Astrocyte (in vitro differentiated cells and primary cell): Measurements from ENCODE around the gene SHQ1. TPM values are rescaled to one million over a fixed set of nuclear protein-coding genes. Genes with fewer than 3 reads are reported as not detected.

ENCODE experiments used
- DNase-seq: peaks from one replicate; pipeline ENCODE4 v3.0.0-alpha.2; 2010; ENCODE audit warnings: low read depth
- FAIRE-seq: peaks from 2 replicates; lab custom pipeline; 2011; peaks lifted over from hg19 to GRCh38; lab: Jason Lieb, UNC
- H2AFZ ChIP-seq: 2 replicates; pipeline ENCODE4 v1.6.0; 2012; ENCODE audit warnings: low read depth, low read length, inconsistent platforms
- H3K27ac ChIP-seq: 2 replicates; pipeline ENCODE4 v1.5.1; 2011; ENCODE audit warnings: low read depth, low read length, inconsistent platforms
- H3K27me3 ChIP-seq: 2 replicates; pipeline ENCODE4 v1.6.0; 2011; ENCODE audit warnings: low read length, inconsistent platforms; ENCODE audit not compliant: insufficient read depth
- H3K36me3 ChIP-seq: 2 replicates; pipeline ENCODE4 v1.5.1; 2011; ENCODE audit warnings: low read length, inconsistent platforms; ENCODE audit not compliant: insufficient read depth
- H3K4me1 ChIP-seq: 2 replicates; pipeline ENCODE4 v1.5.1; 2011; ENCODE audit warnings: low read length, inconsistent platforms; ENCODE audit not compliant: insufficient read depth
- H3K4me2 ChIP-seq: 2 replicates; pipeline ENCODE4 v1.6.0; 2012; ENCODE audit warnings: low read length, inconsistent platforms
- H3K4me3 ChIP-seq: 2 replicates; pipeline ENCODE4 v1.5.1; 2011; ENCODE audit warnings: low read depth, mild to moderate bottlenecking, low read length, inconsistent platforms; ENCODE audit not compliant: insufficient read depth
- H3K79me2 ChIP-seq: 2 replicates; pipeline ENCODE4 v1.6.0; 2012; ENCODE audit warnings: mild to moderate bottlenecking, low read length, inconsistent platforms; ENCODE audit not compliant: insufficient read depth
- H3K9ac ChIP-seq: 2 replicates; pipeline ENCODE4 v1.6.0; 2012; ENCODE audit warnings: mild to moderate bottlenecking, low read length, inconsistent platforms
- H3K9me3 ChIP-seq: 2 replicates; pipeline ENCODE4 v1.5.1; 2012; ENCODE audit warnings: low read depth, mild to moderate bottlenecking, low read length, inconsistent platforms; ENCODE audit not compliant: insufficient read depth
- H4K20me1 ChIP-seq: 2 replicates; pipeline ENCODE4 v1.6.0; 2012; ENCODE audit warnings: low read length, inconsistent platforms; ENCODE audit not compliant: insufficient read depth
- H3K27ac Mint-ChIP-seq: one replicate; pipeline ENCODE4 v1.8.0; 2021; ENCODE audit warnings: mild to moderate bottlenecking, mixed read lengths; ENCODE audit not compliant: unreplicated experiment
- H3K27me3 Mint-ChIP-seq: one replicate; pipeline ENCODE4 v1.8.0; 2021; ENCODE audit warnings: low read depth, mixed read lengths; ENCODE audit not compliant: unreplicated experiment
- H3K36me3 Mint-ChIP-seq: one replicate; pipeline ENCODE4 v1.8.0; 2021; ENCODE audit warnings: low read depth, mixed read lengths; ENCODE audit not compliant: unreplicated experiment
- H3K4me1 Mint-ChIP-seq: one replicate; pipeline ENCODE4 v1.8.0; 2021; ENCODE audit warnings: low read depth, mixed read lengths; ENCODE audit not compliant: unreplicated experiment
- H3K4me3 Mint-ChIP-seq: one replicate; pipeline ENCODE4 v1.8.0; 2021; ENCODE audit warnings: mild to moderate bottlenecking, moderate library complexity, mixed read lengths; ENCODE audit not compliant: unreplicated experiment
- H3K9me3 Mint-ChIP-seq: one replicate; pipeline ENCODE4 v1.8.0; 2021; ENCODE audit warnings: mild to moderate bottlenecking, mixed read lengths; ENCODE audit not compliant: unreplicated experiment
- EZH2 ChIP-seq: IDR thresholded peaks from 2 replicates; pipeline ENCODE4 v1.6.1; 2012; ENCODE audit warnings: mild to moderate bottlenecking, low read length, inconsistent platforms; ENCODE audit not compliant: insufficient read depth
- total RNA-seq: library from RNA; stranded (reverse); gene quantifications from 2 replicates; pipeline ENCODE4 v1.2.1, GENCODE V29; 2021
- TF ChIP-seq, protein P1 (sequence below): IDR thresholded peaks from 2 replicates; pipeline ENCODE4 v1.5.1; 2011; ENCODE audit warnings: low read depth, mild to moderate bottlenecking, inconsistent platforms, low read length, moderate library complexity; ENCODE audit not compliant: insufficient read depth

SHQ1 gene
- total RNA-seq, 1 donor from 2014 or later: 28.4 TPM

DNA sequence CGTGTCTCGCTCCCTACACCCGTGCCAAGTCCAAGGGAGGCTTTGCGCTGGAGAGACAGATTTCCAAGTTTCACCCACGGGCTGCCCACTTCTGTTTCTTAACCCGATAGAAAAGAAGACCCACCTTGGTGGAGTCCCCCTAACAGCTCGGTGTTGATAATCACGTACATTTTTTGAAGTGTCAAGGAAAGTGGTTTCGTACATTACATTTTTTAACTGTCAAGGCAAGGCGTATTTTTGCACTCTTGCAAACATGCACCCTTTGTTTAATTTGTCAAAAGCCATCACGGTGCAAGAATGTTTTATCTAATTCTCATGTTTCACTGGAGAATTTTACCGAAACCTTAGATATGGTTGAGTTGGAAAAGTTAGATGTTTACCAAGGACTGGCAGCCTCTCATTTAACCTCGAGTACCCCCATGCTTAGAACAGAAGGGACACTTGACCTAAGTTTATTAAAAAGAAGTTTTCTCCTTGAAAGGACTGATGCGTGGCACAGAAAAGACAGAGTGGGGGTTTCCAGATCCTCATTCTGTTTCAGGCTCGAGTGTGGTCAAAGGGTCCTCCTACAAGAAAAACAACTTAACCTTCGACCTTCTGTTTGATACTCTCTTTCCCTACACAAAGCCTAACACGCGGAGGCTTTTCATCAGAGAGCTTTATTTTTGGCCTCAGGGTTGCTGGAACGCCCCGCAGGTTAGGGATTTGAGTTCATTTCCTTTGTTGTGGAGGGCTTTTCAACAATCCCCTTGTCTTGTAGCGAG, 40.5 kb upstream of the SHQ1 start:
- H3K27ac ChIP-seq: peak overlapping the region; percentile 54
- H3K36me3 Mint-ChIP-seq: no peaks in the 10 kb centered on the region
- TF ChIP-seq EZH2: no peak
- TF ChIP-seq, protein P1, sequence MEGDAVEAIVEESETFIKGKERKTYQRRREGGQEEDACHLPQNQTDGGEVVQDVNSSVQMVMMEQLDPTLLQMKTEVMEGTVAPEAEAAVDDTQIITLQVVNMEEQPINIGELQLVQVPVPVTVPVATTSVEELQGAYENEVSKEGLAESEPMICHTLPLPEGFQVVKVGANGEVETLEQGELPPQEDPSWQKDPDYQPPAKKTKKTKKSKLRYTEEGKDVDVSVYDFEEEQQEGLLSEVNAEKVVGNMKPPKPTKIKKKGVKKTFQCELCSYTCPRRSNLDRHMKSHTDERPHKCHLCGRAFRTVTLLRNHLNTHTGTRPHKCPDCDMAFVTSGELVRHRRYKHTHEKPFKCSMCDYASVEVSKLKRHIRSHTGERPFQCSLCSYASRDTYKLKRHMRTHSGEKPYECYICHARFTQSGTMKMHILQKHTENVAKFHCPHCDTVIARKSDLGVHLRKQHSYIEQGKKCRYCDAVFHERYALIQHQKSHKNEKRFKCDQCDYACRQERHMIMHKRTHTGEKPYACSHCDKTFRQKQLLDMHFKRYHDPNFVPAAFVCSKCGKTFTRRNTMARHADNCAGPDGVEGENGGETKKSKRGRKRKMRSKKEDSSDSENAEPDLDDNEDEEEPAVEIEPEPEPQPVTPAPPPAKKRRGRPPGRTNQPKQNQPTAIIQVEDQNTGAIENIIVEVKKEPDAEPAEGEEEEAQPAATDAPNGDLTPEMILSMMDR: no peak
- FAIRE-seq (no peak), DNase-seq (peak; percentile 39)
- peak overlapping the region; percentile 91 for H3K27ac Mint-ChIP-seq
- H3K36me3 ChIP-seq: no peaks in the 10 kb centered on the region
- no peaks in the 10 kb centered on the region for H3K9me3 Mint-ChIP-seq
- peaks cover 55% of the 10 kb centered on the region for H3K4me1 ChIP-seq
- H3K4me3 Mint-ChIP-seq: peak overlapping the region; percentile 88
- peaks cover 1% of the 10 kb centered on the region for H3K27me3 Mint-ChIP-seq
- peak overlapping the region; percentile 28 for H2AFZ ChIP-seq
- peaks cover 11% of the 10 kb centered on the region for H3K79me2 ChIP-seq
- peak overlapping the region; percentile 100 for H3K4me2 ChIP-seq
- no peaks in the 10 kb centered on the region for H3K9me3 ChIP-seq
- peak overlapping the region; percentile 81 for H3K9ac ChIP-seq
- peak overlapping the region; percentile 83 for H3K4me3 ChIP-seq
- no peaks in the 10 kb centered on the region for H3K27me3 ChIP-seq
- peaks cover 40% of the 10 kb centered on the region for H3K4me1 Mint-ChIP-seq
- no peaks in the 10 kb centered on the region for H4K20me1 ChIP-seq

DNA sequence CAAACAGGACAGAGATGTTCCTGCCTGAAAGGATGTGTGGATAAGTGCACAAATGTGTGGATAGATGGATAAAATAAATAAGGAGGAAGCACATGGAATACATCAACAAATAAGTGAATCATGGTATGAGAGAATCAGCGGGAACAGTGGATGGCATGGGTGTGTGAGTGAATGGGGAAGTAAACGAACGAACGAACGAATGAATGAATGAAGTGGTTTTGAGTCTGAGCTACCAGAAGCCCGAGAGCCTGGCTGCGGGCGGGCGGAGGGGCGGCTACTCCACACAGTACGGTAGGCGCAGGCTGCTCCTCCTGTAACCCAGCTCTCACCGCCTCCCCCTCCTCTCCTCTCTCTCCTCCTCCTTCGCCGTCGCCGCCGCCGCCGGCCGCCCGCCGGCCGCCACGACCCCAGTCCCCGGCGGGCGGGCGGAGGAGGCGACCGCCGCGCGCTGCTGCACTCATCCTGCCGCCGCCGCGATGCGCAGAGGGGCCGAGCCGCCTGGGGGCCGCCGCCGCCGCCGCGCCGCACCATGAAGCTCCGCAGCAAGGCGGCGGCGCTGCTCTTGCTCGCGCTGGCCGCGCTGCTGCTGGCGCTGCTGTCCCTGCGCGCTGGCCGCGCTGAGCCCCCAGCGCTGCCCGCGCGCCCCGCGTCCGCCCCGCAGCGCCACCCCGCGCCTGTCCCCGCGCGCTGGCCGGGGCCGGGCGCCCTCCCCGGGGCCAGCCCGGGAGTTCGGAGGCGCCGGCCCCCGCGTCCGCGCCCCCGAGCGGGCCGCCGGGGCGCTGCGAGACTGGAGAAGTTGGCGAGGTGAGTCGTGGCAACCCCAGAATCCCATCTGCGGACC, 39.7 kb upstream of the SHQ1 start, which contains the start of gene GXYLT2:
TSS of gene GXYLT2 (plus strand) at position 342 of the 841 bp plus-strand sequence. CDS start at position 530, 188 bp downstream.
- H2AFZ ChIP-seq: peak within 1 kb of the TSS; percentile 86
- peaks cover 1% of the 10 kb centered on the region for H3K27me3 Mint-ChIP-seq
- H3K9ac ChIP-seq: peak within 1 kb of the TSS; percentile 81
- H3K9me3 ChIP-seq: no peaks in the 10 kb centered on the region
- H3K4me1 ChIP-seq: peaks cover 52% of the 10 kb centered on the region
- H3K27ac Mint-ChIP-seq: peak within 1 kb of the TSS; percentile 91
- peak within 1 kb of the TSS; percentile 54 for H3K27ac ChIP-seq
- H4K20me1 ChIP-seq: no peaks in the 10 kb centered on the region
- peaks cover 11% of the 10 kb centered on the region for H3K79me2 ChIP-seq
- H3K9me3 Mint-ChIP-seq: peaks cover 2% of the 10 kb centered on the region
- peak within 1 kb of the TSS; percentile 83 for H3K4me3 ChIP-seq
- peak; percentile 66 for DNase-seq
- no peaks in the 10 kb centered on the region for H3K36me3 ChIP-seq
- no peaks in the 10 kb centered on the region for H3K36me3 Mint-ChIP-seq
- peak within 1 kb of the TSS; percentile 100 for H3K4me2 ChIP-seq
- H3K4me3 Mint-ChIP-seq: peak within 1 kb of the TSS; percentile 95
- peaks cover 35% of the 10 kb centered on the region for H3K4me1 Mint-ChIP-seq
- no peaks in the 10 kb centered on the region for H3K27me3 ChIP-seq
- TF ChIP-seq EZH2: no peak
- TF ChIP-seq, protein P1: no peak
- no peak for FAIRE-seq
